Stimulated activated effector memory CD8-positive, alpha-beta T cell treated with anti-CD3 and anti-CD28 coated beads, Interleukin-12 subunit alpha, Interleukin-12 subunit beta, amount 100 ng/mL, for 72 hours (primary cell): ENCODE data around the gene RIOK1.
"Not testable (repeated sequence)": the region's sequence is repeated elsewhere in the genome, so short reads cannot be mapped to it uniquely, and the experiment has no call there.

Experiments
- ATAC-seq: fragments of 150-1000 bp; cut with Tn5 transposase; 2 replicates; pipeline ENCODE4 v1.10.0; 2021
- DNase-seq, 2 donors: peaks; one replicate each; pipeline ENCODE4 v3.0.0; 2021 to 2022; ENCODE audit warnings: low spot score in 2 of 2
- H3K27ac Mint-ChIP-seq: one replicate; pipeline ENCODE4 v1.8.0; 2022; ENCODE audit warnings: mild to moderate bottlenecking, mixed read lengths
- H3K36me3 Mint-ChIP-seq: one replicate; pipeline ENCODE4 v1.8.0; 2022; ENCODE audit warnings: mild to moderate bottlenecking, mixed read lengths
- H3K4me1 Mint-ChIP-seq: one replicate; pipeline ENCODE4 v1.8.0; 2022; ENCODE audit warnings: mixed read lengths
- H3K4me3 Mint-ChIP-seq: one replicate; pipeline ENCODE4 v1.8.0; 2022; ENCODE audit warnings: mild to moderate bottlenecking, mixed read lengths
- H3K9me3 Mint-ChIP-seq: one replicate; pipeline ENCODE4 v1.8.0; 2022; ENCODE audit warnings: mixed read lengths

The RIOK1 gene

GRCh38 chr6:7445101-7445500 is 55.5 kb downstream of the RIOK1 start:
- Mint-ChIP-seq H3K4me1 (peaks cover 8% of the 10 kb centered on the region), H3K4me3 (no peak overlapping the region), H3K27ac (no peak overlapping the region), H3K36me3 (no peaks in the 10 kb centered on the region), H3K9me3 (no peaks in the 10 kb centered on the region)
- ATAC-seq (no peak), DNase-seq (no peak)

GRCh38 chr6:7445885-7446461 is 56.4 kb downstream of the RIOK1 start:
- no peak overlapping the region for H3K27ac Mint-ChIP-seq
- H3K9me3 Mint-ChIP-seq: no peaks in the 10 kb centered on the region
- no peak overlapping the region for H3K4me3 Mint-ChIP-seq
- ATAC-seq (no peak), DNase-seq (no peak)
- H3K4me1 Mint-ChIP-seq: peaks cover 1% of the 10 kb centered on the region
- no peaks in the 10 kb centered on the region for H3K36me3 Mint-ChIP-seq

- no peak for DNase-seq
- H3K27ac Mint-ChIP-seq: no peak overlapping the region
- H3K4me3 Mint-ChIP-seq: no peak overlapping the region
- ATAC-seq: no peak
- no peaks in the 10 kb centered on the region for H3K9me3 Mint-ChIP-seq
- H3K4me1 Mint-ChIP-seq: no peaks in the 10 kb centered on the region
- no peaks in the 10 kb centered on the region for H3K36me3 Mint-ChIP-seq
Measured at GRCh38 chr6:7446619-7447325, 57.2 kb downstream of the RIOK1 start.

- Mint-ChIP-seq H3K36me3 (no peaks in the 10 kb centered on the region), H3K4me1 (no peaks in the 10 kb centered on the region), H3K9me3 (no peaks in the 10 kb centered on the region), H3K27ac (no peak overlapping the region), H3K4me3 (no peak overlapping the region)
- DNase-seq (no peak), ATAC-seq (no peak)
Measured at GRCh38 chr6:7448232-7448631, 58.6 kb downstream of the RIOK1 start.

GRCh38 chr6:7449018-7449417 is 59.4 kb downstream of the RIOK1 start:
- no peak for DNase-seq
- Mint-ChIP-seq H3K4me3 (no peak overlapping the region), H3K9me3 (no peaks in the 10 kb centered on the region), H3K27ac (no peak overlapping the region), H3K36me3 (no peaks in the 10 kb centered on the region), H3K4me1 (no peaks in the 10 kb centered on the region)
- ATAC-seq: no peak

- Mint-ChIP-seq H3K4me1 (no peaks in the 10 kb centered on the region), H3K36me3 (no peaks in the 10 kb centered on the region), H3K27ac (no peak overlapping the region), H3K9me3 (no peaks in the 10 kb centered on the region), H3K4me3 (no peak overlapping the region)
- ATAC-seq (no peak), DNase-seq (no peak)
Measured at GRCh38 chr6:7451326-7451725, 61.7 kb downstream of the RIOK1 start.

- Mint-ChIP-seq H3K36me3 (no peaks in the 10 kb centered on the region), H3K27ac (no peak overlapping the region)
- no peak for ATAC-seq
Measured at GRCh38 chr6:7452898-7453297, 63.3 kb downstream of the RIOK1 start.

GRCh38 chr6:7454696-7455358 is 65.2 kb downstream of the RIOK1 start:
- Mint-ChIP-seq H3K4me1 (no peaks in the 10 kb centered on the region), H3K27ac (no peak overlapping the region), H3K36me3 (no peaks in the 10 kb centered on the region), H3K4me3 (no peak overlapping the region), H3K9me3 (no peaks in the 10 kb centered on the region)
- peak; percentile 21 for ATAC-seq
- no peak for DNase-seq

More at GRCh38 chr6:7452898-7453297, 63.3 kb downstream of the RIOK1 start:
- Mint-ChIP-seq H3K9me3 (no peaks in the 10 kb centered on the region), H3K4me3 (no peak overlapping the region), H3K4me1 (no peaks in the 10 kb centered on the region)
- no peak for DNase-seq

- ATAC-seq, DNase-seq, H3K4me1 Mint-ChIP-seq, H3K4me3 Mint-ChIP-seq, H3K27ac Mint-ChIP-seq, H3K9me3 Mint-ChIP-seq, H3K36me3 Mint-ChIP-seq: not testable (repeated sequence)
Measured at GRCh38 chr6:7456302-7456701, 66.7 kb downstream of the RIOK1 start.

- no peak for DNase-seq
- H3K36me3 Mint-ChIP-seq: no peaks in the 10 kb centered on the region
- ATAC-seq: no peak
- H3K4me1 Mint-ChIP-seq: no peaks in the 10 kb centered on the region
- H3K4me3 Mint-ChIP-seq: no peak overlapping the region
- H3K9me3 Mint-ChIP-seq: no peaks in the 10 kb centered on the region
- H3K27ac Mint-ChIP-seq: no peak overlapping the region
Measured at GRCh38 chr6:7461416-7461815, 71.8 kb downstream of the RIOK1 start.

GRCh38 chr6:7463785-7464184 is 74.2 kb downstream of the RIOK1 start:
- no peak overlapping the region for H3K27ac Mint-ChIP-seq
- peaks cover 10% of the 10 kb centered on the region for H3K4me1 Mint-ChIP-seq
- DNase-seq (no peak), ATAC-seq (no peak)
- H3K9me3 Mint-ChIP-seq: no peaks in the 10 kb centered on the region
- no peak overlapping the region for H3K4me3 Mint-ChIP-seq
- no peaks in the 10 kb centered on the region for H3K36me3 Mint-ChIP-seq

GRCh38 chr6:7467007-7467897 is 77.6 kb downstream of the RIOK1 start:
- H3K9me3 Mint-ChIP-seq: no peaks in the 10 kb centered on the region
- H3K4me1 Mint-ChIP-seq: peaks cover 17% of the 10 kb centered on the region

More at GRCh38 chr6:7467007-7467897, 77.6 kb downstream of the RIOK1 start:
- H3K27ac Mint-ChIP-seq: no peak overlapping the region
- no peaks in the 10 kb centered on the region for H3K36me3 Mint-ChIP-seq
- ATAC-seq (no peak), DNase-seq (no peak)
- H3K4me3 Mint-ChIP-seq: no peak overlapping the region
